Type B pancreatic cell (in vitro differentiated cells): ENCODE measurements around the gene PLA2G6. TPM values are rescaled to one million over a fixed set of nuclear protein-coding genes. Genes with fewer than 3 reads are reported as not detected.
"Not testable (repeated sequence)": the region's sequence is repeated elsewhere in the genome, so short reads cannot be mapped to it uniquely, and the experiment has no call there.

Experiments used
- DNase-seq: peaks from one replicate; pipeline ENCODE4 v3.0.0; 2021; ENCODE audit warnings: mixed read lengths; ENCODE audit not compliant: unreplicated experiment; ENCODE audit errors: extremely low spot score
- H3K27ac Mint-ChIP-seq: 2 replicates; pipeline ENCODE4 v1.8.0; 2021; ENCODE audit warnings: mild to moderate bottlenecking, mixed read lengths
- H3K27me3 Mint-ChIP-seq: 2 replicates; pipeline ENCODE4 v1.8.0; 2021; ENCODE audit warnings: mixed read lengths
- H3K36me3 Mint-ChIP-seq: 2 replicates; pipeline ENCODE4 v1.8.0; 2021; ENCODE audit warnings: mixed read lengths
- H3K4me1 Mint-ChIP-seq: one replicate; pipeline ENCODE4 v1.8.0; 2021; ENCODE audit warnings: mixed read lengths; ENCODE audit not compliant: unreplicated experiment
- H3K4me3 Mint-ChIP-seq: 2 replicates; pipeline ENCODE4 v1.8.0; 2021; ENCODE audit warnings: mild to moderate bottlenecking, mixed read lengths
- H3K9me3 Mint-ChIP-seq: 2 replicates; pipeline ENCODE4 v1.8.0; 2021; ENCODE audit warnings: mixed read lengths
- total RNA-seq: library from RNA; stranded (reverse); gene quantifications from 2 replicates; pipeline ENCODE4 v1.2.1, GENCODE V29; 2021; ENCODE audit warnings: low replicate concordance
- TF ChIP-seq, protein P1 (sequence below): fragments of 200-600 bp; sonication (generic); conservative IDR thresholded peaks from 2 replicates; pipeline ENCODE4 v1.5.0; 2021; ENCODE audit warnings: antibody characterized with exemption, mild to moderate bottlenecking

PLA2G6 gene
- total RNA-seq, 1 donor from 2014 or later, result 64.1 TPM

- H3K27ac Mint-ChIP-seq, result no peak overlapping the region
- no peaks in the 10 kb centered on the region for H3K27me3 Mint-ChIP-seq
- H3K9me3 Mint-ChIP-seq, result no peaks in the 10 kb centered on the region
- peaks cover 5% of the 10 kb centered on the region for H3K36me3 Mint-ChIP-seq
- peaks cover 13% of the 10 kb centered on the region for H3K4me1 Mint-ChIP-seq
- TF ChIP-seq, protein P1, sequence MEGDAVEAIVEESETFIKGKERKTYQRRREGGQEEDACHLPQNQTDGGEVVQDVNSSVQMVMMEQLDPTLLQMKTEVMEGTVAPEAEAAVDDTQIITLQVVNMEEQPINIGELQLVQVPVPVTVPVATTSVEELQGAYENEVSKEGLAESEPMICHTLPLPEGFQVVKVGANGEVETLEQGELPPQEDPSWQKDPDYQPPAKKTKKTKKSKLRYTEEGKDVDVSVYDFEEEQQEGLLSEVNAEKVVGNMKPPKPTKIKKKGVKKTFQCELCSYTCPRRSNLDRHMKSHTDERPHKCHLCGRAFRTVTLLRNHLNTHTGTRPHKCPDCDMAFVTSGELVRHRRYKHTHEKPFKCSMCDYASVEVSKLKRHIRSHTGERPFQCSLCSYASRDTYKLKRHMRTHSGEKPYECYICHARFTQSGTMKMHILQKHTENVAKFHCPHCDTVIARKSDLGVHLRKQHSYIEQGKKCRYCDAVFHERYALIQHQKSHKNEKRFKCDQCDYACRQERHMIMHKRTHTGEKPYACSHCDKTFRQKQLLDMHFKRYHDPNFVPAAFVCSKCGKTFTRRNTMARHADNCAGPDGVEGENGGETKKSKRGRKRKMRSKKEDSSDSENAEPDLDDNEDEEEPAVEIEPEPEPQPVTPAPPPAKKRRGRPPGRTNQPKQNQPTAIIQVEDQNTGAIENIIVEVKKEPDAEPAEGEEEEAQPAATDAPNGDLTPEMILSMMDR, result no peak
- no peak for DNase-seq
- no peak overlapping the region for H3K4me3 Mint-ChIP-seq
Observed at GRCh38 chr22:38151126-38151500, 30.5 kb downstream of the PLA2G6 start.

DNA sequence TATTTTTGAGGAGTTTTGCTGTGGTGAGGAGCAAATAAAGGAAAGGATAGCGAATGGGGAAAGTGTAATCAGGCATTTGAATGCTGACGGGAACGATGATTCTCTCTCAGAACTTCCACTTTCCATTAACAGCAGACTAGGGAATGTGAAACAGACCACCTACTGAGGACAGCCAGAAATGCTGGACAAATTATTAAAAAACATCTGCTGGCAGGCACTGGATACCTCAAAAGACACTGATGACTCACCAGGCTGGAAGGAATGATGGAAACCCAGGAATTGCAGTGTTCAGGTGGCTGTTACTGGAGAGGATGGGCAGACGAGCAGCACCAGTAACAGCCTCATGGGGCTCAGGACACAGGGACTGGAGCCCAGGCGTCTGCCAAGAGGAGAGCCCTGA, 33.4 kb downstream of the PLA2G6 start:
- Mint-ChIP-seq H3K36me3 (peaks cover 8% of the 10 kb centered on the region), H3K4me1 (peaks cover 16% of the 10 kb centered on the region), H3K27me3 (no peaks in the 10 kb centered on the region), H3K4me3 (no peak overlapping the region), H3K9me3 (no peaks in the 10 kb centered on the region), H3K27ac (no peak overlapping the region)
- DNase-seq, result no peak
- TF ChIP-seq, protein P1, result no peak

GRCh38 chr22:38146166-38146565, 35.5 kb downstream of the PLA2G6 start:
- not testable (repeated sequence) for H3K36me3 Mint-ChIP-seq, H3K9me3 Mint-ChIP-seq, H3K27me3 Mint-ChIP-seq, H3K27ac Mint-ChIP-seq, DNase-seq, H3K4me3 Mint-ChIP-seq
- peaks cover 14% of the 10 kb centered on the region for H3K4me1 Mint-ChIP-seq

- no peaks in the 10 kb centered on the region for H3K9me3 Mint-ChIP-seq
- H3K4me1 Mint-ChIP-seq, result peaks cover 14% of the 10 kb centered on the region
- H3K27ac Mint-ChIP-seq, result no peak overlapping the region
- no peaks in the 10 kb centered on the region for H3K27me3 Mint-ChIP-seq
- TF ChIP-seq, protein P1, result no peak
- H3K4me3 Mint-ChIP-seq, result no peak overlapping the region
- H3K36me3 Mint-ChIP-seq, result peaks cover 3% of the 10 kb centered on the region
- DNase-seq, result no peak
Observed at GRCh38 chr22:38144025-38144405, 37.6 kb downstream of the PLA2G6 start.

GRCh38 chr22:38142606-38143005, 39.0 kb downstream of the PLA2G6 start:
- no peaks in the 10 kb centered on the region for H3K27me3 Mint-ChIP-seq
- TF ChIP-seq, protein P1, result no peak
- H3K9me3 Mint-ChIP-seq, result no peaks in the 10 kb centered on the region
- H3K36me3 Mint-ChIP-seq, result peaks cover 3% of the 10 kb centered on the region
- no peak overlapping the region for H3K4me3 Mint-ChIP-seq
- H3K4me1 Mint-ChIP-seq, result peaks cover 6% of the 10 kb centered on the region
- DNase-seq, result no peak
- no peak overlapping the region for H3K27ac Mint-ChIP-seq

GRCh38 chr22:38141217-38141973, 40.2 kb downstream of the PLA2G6 start:
- peaks cover 5% of the 10 kb centered on the region for H3K4me1 Mint-ChIP-seq
- H3K4me3 Mint-ChIP-seq, result no peak overlapping the region
- H3K27me3 Mint-ChIP-seq, result no peaks in the 10 kb centered on the region
- peaks cover 3% of the 10 kb centered on the region for H3K36me3 Mint-ChIP-seq
- H3K9me3 Mint-ChIP-seq, result no peaks in the 10 kb centered on the region
- DNase-seq, result no peak
- TF ChIP-seq, protein P1, result no peak
- no peak overlapping the region for H3K27ac Mint-ChIP-seq
